GM21576 (cell line): ENCODE data around the gene SDHA.

Source experiments
- ATAC-seq: cut with Tn5 transposase; IDR thresholded peaks from one replicate; pipeline ENCODE4 v1.9.1; 2021; ENCODE audit warnings: mild to moderate bottlenecking, moderate library complexity; ENCODE audit not compliant: unreplicated experiment

SDHA gene

GRCh38 chr5:185095-186070 lies 32.7 kb upstream of the SDHA start:
- ATAC-seq: no peak

GRCh38 chr5:186091-187041 lies 31.8 kb upstream of the SDHA start:
- no peak for ATAC-seq

GRCh38 chr5:187042-187431 lies 31.1 kb upstream of the SDHA start:
- no peak for ATAC-seq

- no peak for ATAC-seq
Observed at GRCh38 chr5:187617-188451, 30.3 kb upstream of the SDHA start.

- peak; percentile 68 for ATAC-seq
Observed at GRCh38 chr5:188488-189481, 29.3 kb upstream of the SDHA start.

- no peak for ATAC-seq
Observed at GRCh38 chr5:189486-189885, 28.6 kb upstream of the SDHA start.

GRCh38 chr5:189976-190365 lies 28.1 kb upstream of the SDHA start:
- ATAC-seq: no peak

GRCh38 chr5:190366-191035 lies 27.6 kb upstream of the SDHA start:
- ATAC-seq: peak; percentile 32

GRCh38 chr5:191036-191948 lies 26.8 kb upstream of the SDHA start, which contains the start of gene LRRC14B:
LRRC14B (plus strand) TSS chr5:191495; CDS start chr5:191539, 44 bp downstream.
- peak; percentile 41 for ATAC-seq

GRCh38 chr5:191949-192690 lies 26.0 kb upstream of the SDHA start:
- ATAC-seq: no peak

GRCh38 chr5:192691-192969 lies 25.5 kb upstream of the SDHA start:
- ATAC-seq: no peak

- no peak for ATAC-seq
Observed at GRCh38 chr5:192970-193831, 24.9 kb upstream of the SDHA start.

- no peak for ATAC-seq
Observed at GRCh38 chr5:194102-194501, 24.0 kb upstream of the SDHA start.

- ATAC-seq: no peak
Observed at GRCh38 chr5:194603-195209, 23.4 kb upstream of the SDHA start.

- ATAC-seq: no peak
Observed at GRCh38 chr5:195401-196160, 22.5 kb upstream of the SDHA start.
